IPS-18c (cell line): ENCODE measurements around the gene RNF186.
"Not testable (repeated sequence)": the region's sequence is repeated elsewhere in the genome, so short reads cannot be mapped to it uniquely, and the experiment has no call there.

Experiments used
- H3K4me3 ChIP-seq: 2 replicates; pipeline ENCODE4 v1.7.0; 2013; ENCODE audit warnings: low read depth, mild to moderate bottlenecking, low read length, moderate library complexity; ENCODE audit not compliant: insufficient read depth
- H3K9me3 ChIP-seq: one replicate; pipeline ENCODE4 v1.6.1; 2013; ENCODE audit warnings: mild to moderate bottlenecking, low read length, moderate library complexity; ENCODE audit not compliant: control insufficient read depth, insufficient read depth

RNF186 gene

DNA sequence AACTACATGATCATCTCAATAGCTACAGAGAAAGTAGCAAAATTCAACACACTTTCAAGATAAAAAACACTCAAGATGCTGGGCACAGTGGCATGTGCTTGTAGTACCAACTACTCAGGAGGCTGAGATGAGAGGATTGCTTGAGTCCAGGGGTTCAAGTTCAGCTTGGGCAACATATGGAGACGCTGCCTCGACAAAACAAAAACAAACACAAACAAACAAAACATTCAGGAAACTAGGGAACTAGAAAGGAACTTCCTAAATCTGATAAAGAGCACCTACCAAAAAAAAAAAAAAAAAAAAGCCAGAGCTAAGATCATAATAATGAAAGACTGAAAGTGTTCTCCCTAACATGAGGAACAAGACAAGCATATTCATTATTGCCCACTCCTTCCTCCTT, 22.8 kb upstream of the RNF186 start:
- no peaks in the 10 kb centered on the region for H3K9me3 ChIP-seq
- H3K4me3 ChIP-seq, result no peak overlapping the region

GRCh38 chr1:19835578-19835977, 20.5 kb upstream of the RNF186 start:
- H3K4me3 ChIP-seq, result no peak overlapping the region
- peaks cover 3% of the 10 kb centered on the region for H3K9me3 ChIP-seq

GRCh38 chr1:19831441-19831840, 16.4 kb upstream of the RNF186 start:
- Histone ChIP-seq H3K9me3 (peaks cover 3% of the 10 kb centered on the region), H3K4me3 (no peak overlapping the region)

DNA sequence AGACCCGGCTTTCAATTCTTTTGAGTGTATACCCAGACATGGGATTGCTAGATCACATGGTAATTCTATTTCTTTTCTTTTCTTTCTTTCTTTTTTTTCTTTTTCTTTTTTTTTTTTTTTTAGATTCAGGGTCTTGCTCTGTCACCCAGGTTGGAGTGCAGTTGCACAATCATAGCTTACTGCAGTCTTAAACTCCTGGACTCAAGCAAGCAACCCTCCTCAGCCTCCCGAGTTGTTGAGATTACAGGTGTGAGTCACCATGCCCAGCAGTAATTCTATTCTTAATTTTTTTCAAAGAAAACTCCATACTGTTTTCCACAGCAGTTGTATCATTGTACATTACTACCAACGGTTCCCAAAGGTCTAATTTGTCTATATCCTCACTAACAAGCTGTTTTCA, 13.5 kb upstream of the RNF186 start:
- Histone ChIP-seq H3K9me3 (peaks cover 3% of the 10 kb centered on the region), H3K4me3 (no peak overlapping the region)

DNA sequence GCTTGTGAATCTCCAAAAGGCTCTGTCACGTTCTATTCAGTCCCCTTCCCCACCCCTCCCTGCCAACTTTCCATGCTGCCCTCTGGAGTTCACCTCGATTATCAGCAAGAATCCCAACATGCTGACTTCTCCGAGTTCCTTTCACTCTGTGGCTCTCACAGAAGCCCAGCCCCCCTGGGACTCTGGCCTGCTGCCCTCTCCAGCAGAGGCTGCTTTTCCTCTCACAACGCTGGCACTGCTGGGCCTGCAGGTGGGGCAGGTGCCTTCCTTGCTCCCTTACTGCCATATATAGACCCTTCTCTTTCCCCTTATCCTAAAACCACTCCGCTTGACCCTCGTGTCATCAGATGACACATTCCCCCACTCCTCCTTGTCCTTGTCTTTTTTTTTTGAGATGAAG, 10.2 kb upstream of the RNF186 start:
- no peaks in the 10 kb centered on the region for H3K9me3 ChIP-seq
- H3K4me3 ChIP-seq, result no peak overlapping the region

DNA sequence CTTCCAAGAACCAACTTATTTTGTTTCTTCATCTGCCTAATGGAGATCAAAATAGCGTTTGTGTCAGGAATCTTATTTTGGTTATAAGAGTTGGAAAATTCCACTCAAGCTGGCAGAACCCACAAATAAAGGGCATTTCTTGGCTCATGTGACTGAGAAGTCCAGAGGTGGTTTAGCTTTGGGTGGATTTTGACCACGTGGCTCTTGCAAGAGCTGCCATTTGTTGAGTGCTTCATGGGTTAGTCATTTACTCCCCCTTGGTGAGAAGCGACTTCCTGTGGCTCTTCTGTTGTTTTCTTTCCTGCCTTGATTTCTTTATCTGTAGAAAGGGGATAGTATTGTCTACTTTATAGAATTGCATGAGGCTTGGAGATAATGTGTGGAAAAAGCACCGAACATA, 9.5 kb upstream of the RNF186 start:
- Histone ChIP-seq H3K4me3 (no peak overlapping the region), H3K9me3 (no peaks in the 10 kb centered on the region)

DNA sequence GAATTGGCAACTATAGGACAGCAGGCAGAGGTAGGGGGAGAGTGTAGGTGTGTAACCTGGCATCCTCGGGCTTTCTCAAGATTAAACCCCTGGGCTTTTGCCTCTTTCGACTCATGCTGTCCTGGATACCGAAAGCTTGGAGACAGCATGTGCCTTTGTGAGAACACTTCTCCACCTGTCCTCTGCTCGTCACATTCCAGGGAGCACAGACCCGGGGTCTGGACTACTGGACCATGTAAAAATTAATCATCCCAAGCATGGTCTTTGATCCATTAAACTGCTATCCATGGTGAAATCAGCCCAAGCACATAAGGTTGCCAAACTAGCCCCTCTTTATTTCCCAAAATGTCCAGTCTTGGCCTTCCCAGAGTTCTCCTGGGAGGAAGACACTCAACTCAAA, 9.0 kb upstream of the RNF186 start:
- Histone ChIP-seq H3K9me3 (no peaks in the 10 kb centered on the region), H3K4me3 (no peak overlapping the region)

DNA sequence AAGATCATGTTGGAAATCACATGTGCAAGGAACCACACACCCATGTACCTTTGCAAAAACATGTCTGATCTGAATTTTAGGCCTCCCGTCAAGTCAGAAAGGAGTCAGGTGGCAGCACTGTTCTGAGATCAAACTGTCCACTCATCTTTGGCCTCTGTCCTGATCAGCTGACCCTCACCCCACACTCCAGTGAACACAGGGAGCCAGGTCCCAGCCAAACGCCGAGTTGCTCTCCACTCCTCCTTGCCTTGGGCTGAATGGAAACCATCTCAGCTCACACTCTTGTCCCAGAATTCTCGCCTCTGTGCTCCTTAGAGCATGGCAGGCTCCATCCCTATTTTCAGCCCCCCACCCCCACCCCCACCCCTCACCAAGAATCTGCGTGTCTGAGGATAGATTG, 4.6 kb upstream of the RNF186 start:
- no peak overlapping the region for H3K4me3 ChIP-seq
- H3K9me3 ChIP-seq, result no peaks in the 10 kb centered on the region

GRCh38 chr1:19818324-19818723, 3.2 kb upstream of the RNF186 start:
- H3K4me3 ChIP-seq, result no peak overlapping the region

DNA sequence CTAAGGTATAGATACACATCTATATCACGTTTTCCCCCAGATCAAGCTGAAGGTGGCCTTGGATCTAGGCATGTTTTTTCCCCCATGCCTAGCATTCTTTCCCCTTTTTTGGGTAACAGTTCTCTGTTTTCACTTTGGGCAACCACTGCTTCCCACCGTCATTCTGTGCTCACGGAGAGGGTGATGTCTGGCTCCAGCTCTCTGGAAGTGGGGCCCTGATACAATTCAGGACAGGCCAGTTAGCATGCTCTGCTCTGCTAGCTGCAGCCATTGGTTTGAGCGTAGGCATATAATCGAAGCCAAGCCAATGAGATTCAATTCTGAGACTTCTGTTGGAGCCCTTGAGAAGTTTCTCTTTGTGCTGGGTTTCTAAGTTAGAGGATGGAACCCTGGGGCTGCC, 2.1 kb upstream of the RNF186 start:
- H3K9me3 ChIP-seq, result no peaks in the 10 kb centered on the region
- no peak overlapping the region for H3K4me3 ChIP-seq

More at GRCh38 chr1:19818324-19818723, 3.2 kb upstream of the RNF186 start:
- no peaks in the 10 kb centered on the region for H3K9me3 ChIP-seq

DNA sequence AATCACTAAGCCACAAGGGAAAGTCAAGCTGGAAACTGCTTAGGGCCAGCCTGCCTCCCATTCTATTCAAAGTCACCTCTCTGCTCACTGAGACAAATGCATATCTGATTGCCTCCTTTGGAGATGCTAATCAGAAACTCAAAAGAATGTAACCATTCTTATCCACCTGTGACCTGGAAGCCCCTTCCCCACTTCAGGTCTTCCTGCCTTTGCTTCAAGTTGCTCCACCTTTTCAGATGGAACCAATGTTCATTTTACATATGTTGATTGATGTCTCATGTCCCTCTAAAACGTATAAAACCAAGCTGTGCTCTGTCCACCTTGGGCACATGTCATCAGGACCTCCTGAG, 1.6 kb upstream of the RNF186 start:
- H3K9me3 ChIP-seq, result not testable (repeated sequence)

GRCh38 chr1:19815801-19816736, 986 bp upstream of the RNF186 start:
- H3K4me3 ChIP-seq, result peak overlapping the region; percentile 2
- no peaks in the 10 kb centered on the region for H3K9me3 ChIP-seq

More for the DNA sequence above, 1.6 kb upstream of the RNF186 start:
- peak overlapping the region; percentile 2; the same call in 1 of the 2 replicates for H3K4me3 ChIP-seq

DNA sequence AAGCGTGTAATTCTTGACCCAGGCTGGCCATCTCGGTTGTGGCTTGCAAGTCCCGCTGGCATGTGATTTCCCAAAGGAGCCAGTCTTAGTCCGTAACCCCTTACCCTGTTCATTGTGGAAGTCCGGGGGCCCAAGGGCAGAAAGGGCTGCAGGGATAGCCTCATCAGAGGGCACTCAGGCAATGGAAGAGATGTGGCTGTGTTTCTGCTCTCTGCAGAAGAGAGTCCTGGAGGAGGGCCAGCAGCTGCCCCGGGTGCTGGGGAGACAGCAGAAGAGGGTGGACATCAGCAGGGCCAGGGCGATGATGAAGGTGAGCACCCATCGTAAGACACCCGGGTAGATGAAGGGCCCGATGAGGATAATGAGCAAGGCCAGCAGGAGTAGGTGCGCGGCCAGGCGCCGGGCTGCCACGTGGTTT, 830 bp downstream of the RNF186 start:
- no peak overlapping the region for H3K4me3 ChIP-seq

GRCh38 chr1:19813643-19813960, 1.5 kb downstream of the RNF186 start:
- no peaks in the 10 kb centered on the region for H3K9me3 ChIP-seq

More for the DNA sequence above, 830 bp downstream of the RNF186 start:
- H3K9me3 ChIP-seq, result no peaks in the 10 kb centered on the region

GRCh38 chr1:19812875-19813642, 2.0 kb downstream of the RNF186 start:
- H3K9me3 ChIP-seq, result no peaks in the 10 kb centered on the region
- no peak overlapping the region for H3K4me3 ChIP-seq

More at GRCh38 chr1:19813643-19813960, 1.5 kb downstream of the RNF186 start:
- no peak overlapping the region for H3K4me3 ChIP-seq

DNA sequence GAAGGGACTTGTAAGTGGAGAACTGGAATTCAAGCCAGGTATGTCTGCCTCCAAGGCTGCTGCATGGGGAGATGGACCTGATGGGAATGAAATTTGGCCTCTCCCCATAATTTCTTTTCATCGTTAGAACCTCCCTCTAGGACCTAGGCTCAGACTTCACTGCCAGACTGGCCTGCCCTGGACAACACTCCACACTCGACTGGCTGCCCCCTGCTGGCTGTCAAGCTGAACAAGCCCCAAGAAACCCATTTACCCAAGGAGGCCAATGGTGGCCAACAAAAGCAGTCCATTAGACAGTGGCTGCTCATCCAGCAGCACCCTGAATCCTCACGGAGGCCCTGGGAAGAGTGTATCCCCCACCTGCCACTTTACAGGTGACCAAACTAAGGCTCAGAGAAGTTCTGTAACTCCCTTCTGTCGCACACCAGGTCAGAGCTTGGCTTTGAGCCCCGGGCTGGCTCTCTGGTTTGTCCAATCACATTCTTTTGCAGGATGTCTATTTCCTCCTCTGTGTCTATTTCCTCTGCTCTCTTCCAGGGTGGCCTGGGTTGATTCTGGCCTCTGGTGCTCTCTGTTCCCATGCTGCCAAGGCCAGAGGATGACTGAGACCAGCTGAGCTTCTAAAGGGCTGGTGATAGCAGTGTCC, 3.8 kb downstream of the RNF186 start:
- Histone ChIP-seq H3K9me3 (no peaks in the 10 kb centered on the region), H3K4me3 (no peak overlapping the region)

DNA sequence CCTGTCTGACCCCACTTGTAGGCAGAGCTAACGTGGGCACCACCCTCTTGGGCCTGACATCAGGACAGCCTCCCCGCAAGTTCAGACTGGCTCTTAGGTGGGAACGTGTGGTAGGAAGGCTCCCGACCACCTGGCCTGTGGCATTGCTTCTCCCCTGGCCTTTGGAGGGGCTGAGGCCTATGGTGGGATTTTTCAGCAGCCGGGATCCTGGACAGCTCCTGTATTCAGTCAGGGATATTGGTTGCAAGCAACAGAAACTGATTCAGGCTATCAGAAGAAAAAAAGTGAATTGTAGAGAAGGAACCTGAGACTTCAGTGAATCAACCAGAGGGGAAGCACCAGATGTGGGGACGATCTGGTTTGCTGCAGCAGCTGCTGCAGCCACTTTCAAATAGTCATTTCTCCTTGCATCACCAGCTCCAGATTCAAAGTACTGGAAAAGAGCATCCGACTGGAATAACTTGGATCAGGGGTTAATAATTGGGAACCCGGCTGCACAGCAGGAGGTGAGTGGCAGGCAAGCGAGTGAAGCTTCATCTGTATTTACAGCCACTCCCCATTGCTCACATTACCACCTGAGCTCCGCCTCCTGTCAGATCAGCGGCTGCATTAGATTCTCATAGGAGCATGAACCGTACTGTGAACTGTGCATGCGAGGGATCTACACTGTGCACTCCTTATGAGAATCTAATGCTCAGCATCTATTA, 5.9 kb downstream of the RNF186 start:
- Histone ChIP-seq H3K4me3 (no peak overlapping the region), H3K9me3 (no peaks in the 10 kb centered on the region)
